Heart left ventricle (tissue), 16 donors: Measurements from ENCODE around the gene DYNC2LI1. TPM values are rescaled to one million over a fixed set of nuclear protein-coding genes. Genes with fewer than 3 reads are reported as not detected.

Source experiments
- ATAC-seq, 4 donors: fragments of 200-7000 bp; cut with Tn5 transposase; one replicate each; pipeline ENCODE4 v1.9.1; 2020 to 2022; ENCODE audit warnings: moderate library complexity in 4 of 4, mild to moderate bottlenecking in 3 of 4, moderate number of reproducible peaks in 1 of 4
- DNase-seq, 5 donors: peaks; one replicate each; pipeline ENCODE4 v3.0.0-alpha.2; 2020
- H3K27ac ChIP-seq, 12 donors: fragments of 200-600 bp; sonication (generic) in 4 of 12; one replicate each; pipeline versions ENCODE4 v1.5.0 to v1.8.0; 2016 to 2022; ENCODE audit warnings: mild to moderate bottlenecking in 2 of 12
- H3K27me3 ChIP-seq, 9 donors: fragments of 200-600 bp; sonication (generic) in 2 of 9; one replicate each; pipeline versions ENCODE4 v1.5.1 to v1.8.0; 2016 to 2022; ENCODE audit warnings: mild to moderate bottlenecking in 3 of 9
- H3K36me3 ChIP-seq, 9 donors: fragments of 200-600 bp; sonication (generic) in 2 of 9; one replicate each; pipeline versions ENCODE4 v1.5.0 to v1.8.0; 2018 to 2022; ENCODE audit warnings: mild to moderate bottlenecking in 2 of 9
- H3K4me1 ChIP-seq, 12 donors: fragments of 200-600 bp; sonication (generic) in 4 of 12; one replicate each; pipeline versions ENCODE4 v1.5.0 to v1.8.0; 2016 to 2022; ENCODE audit warnings: mild to moderate bottlenecking in 3 of 12
- H3K4me3 ChIP-seq, 12 donors: fragments of 200-600 bp; sonication (generic) in 4 of 12; one replicate each; pipeline versions ENCODE4 v1.5.0 to v1.8.0; 2017 to 2022; ENCODE audit warnings: mild to moderate bottlenecking in 9 of 12, moderate library complexity in 4 of 12
- H3K9me3 ChIP-seq, 12 donors: fragments of 200-600 bp; sonication (generic) in 4 of 12; one replicate each; pipeline versions ENCODE4 v1.5.0 to v1.8.0; 2016 to 2022; ENCODE audit warnings: mild to moderate bottlenecking in 1 of 12
- POLR2A ChIP-seq, 2 donors: fragments of 450-650 bp; IDR thresholded peaks; one replicate each; pipeline ENCODE4 v1.6.1; 2017; ENCODE audit warnings: antibody characterized with exemption in 2 of 2, mild to moderate bottlenecking in 2 of 2, moderate library complexity in 2 of 2
- WGBS, 4 donors: extraction: QIAGEN DNeasy Blood & Tissue Kit in 2 of 4; methylation state at CpG; one replicate each; pipeline versions ENCODE4 v1.1.5 to v1.1.7; 2013 to 2018; 5-methylcytosine and 5-hydroxymethylcytosine counted together
- intact Hi-C, 10 donors: fragments of 100-400 bp; cut with DNase I; formaldehyde crosslinking; loops; one replicate each; pipeline versions ENCODE4 v1.11.1 to v1.14.2; 2022
- polyA plus RNA-seq, 2 donors: library from polyadenylated mRNA; stranded (reverse); fragments of 200-250 nt; gene quantifications; one replicate each; pipeline ENCODE4 v1.2.3, GENCODE V29; 2013
- total RNA-seq, 9 donors: library from RNA; depleted of rRNA in 2 of 9; stranded (reverse); fragments of >200 nt in 2 of 9; fragmentation: NEBNext Ultra II Directional in 3 of 9; extraction: Animal tissue kit (Norgen Biotek cat#: 25700) in 3 of 9; gene quantifications; one replicate each; pipeline versions ENCODE4 v1.1.0 to v1.2.4, GENCODE V29; 2016 to 2023
- TF ChIP-seq, protein P1 (sequence below), 12 donors: fragments of 200-600 bp; sonication (generic) in 4 of 12; IDR thresholded peaks; one replicate each; pipeline versions ENCODE4 v1.5.0 to v1.8.0; 2018 to 2022; ENCODE audit warnings: antibody characterized with exemption in 12 of 12, mild to moderate bottlenecking in 5 of 12
- donor health status: ischemic (EF 13 %, LVEDD 7.1; RV severe dilation, severe dysfunction).
- donor health status: healthy with polysubstance abuse.
- donor health status: DM: no; HTN: yes; CAD: no.
- donor health status: DM: no; HTN: no; CAD: no.
- donor health status: ischemic (EF 25% LVEDD 6.9; RV normal size, moderate dysfunction).
- donor health status: ischemic (EF 25% LVEDD 5.7; RV mildly dilated, moderate dysfunction).
- donor health status: healthy.
- donor health status: DM: yes; HTN: yes; CAD: no.
- donor health status: ischemic (EF 35%, LVEDD 5.7; RV mildly dilated, moderate dysfunction).
- donor health status: nonischemic (EF 11% LVEDD 7.7; RV severe dilation, severe dysfunction).
- donor health status: DM: yes; HTN: yes; CAD: no.
- donor health status: PGD.
- donor health status: ischemic (EF 29% LVEDD 5.4; RV normal size, mild dysfunction).
- donor health status: nonischemic (EF 23%, LVEDD 6.1; RV moderate dilation, normal function).

Gene DYNC2LI1
- total and polyA plus RNA-seq, 11 donors: 4.8 to 17.8 (median 9.6) TPM

GRCh38 chr2:43776324-43776723, 2.5 kb downstream of the DYNC2LI1 start:
- intact Hi-C loops: loop anchor here in 1 of 10 donors (10.0 kb wide), 1 partner anchor 162 kb away; no protein-coding TSS in a partner anchor

GRCh38 chr2:43777306-43777926, 3.6 kb downstream of the DYNC2LI1 start:
- TF ChIP-seq, protein P1, sequence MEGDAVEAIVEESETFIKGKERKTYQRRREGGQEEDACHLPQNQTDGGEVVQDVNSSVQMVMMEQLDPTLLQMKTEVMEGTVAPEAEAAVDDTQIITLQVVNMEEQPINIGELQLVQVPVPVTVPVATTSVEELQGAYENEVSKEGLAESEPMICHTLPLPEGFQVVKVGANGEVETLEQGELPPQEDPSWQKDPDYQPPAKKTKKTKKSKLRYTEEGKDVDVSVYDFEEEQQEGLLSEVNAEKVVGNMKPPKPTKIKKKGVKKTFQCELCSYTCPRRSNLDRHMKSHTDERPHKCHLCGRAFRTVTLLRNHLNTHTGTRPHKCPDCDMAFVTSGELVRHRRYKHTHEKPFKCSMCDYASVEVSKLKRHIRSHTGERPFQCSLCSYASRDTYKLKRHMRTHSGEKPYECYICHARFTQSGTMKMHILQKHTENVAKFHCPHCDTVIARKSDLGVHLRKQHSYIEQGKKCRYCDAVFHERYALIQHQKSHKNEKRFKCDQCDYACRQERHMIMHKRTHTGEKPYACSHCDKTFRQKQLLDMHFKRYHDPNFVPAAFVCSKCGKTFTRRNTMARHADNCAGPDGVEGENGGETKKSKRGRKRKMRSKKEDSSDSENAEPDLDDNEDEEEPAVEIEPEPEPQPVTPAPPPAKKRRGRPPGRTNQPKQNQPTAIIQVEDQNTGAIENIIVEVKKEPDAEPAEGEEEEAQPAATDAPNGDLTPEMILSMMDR (IDR thresholded peaks at IDR 0.05): no peak

More at GRCh38 chr2:43776324-43776723, 2.5 kb downstream of the DYNC2LI1 start:
- Histone ChIP-seq H3K27me3 (no peaks in the 10 kb centered on the region), H3K4me1 (peaks cover 0 to 14% (median 5%) of the 10 kb centered on the region in 12 donors), H3K4me3 (no peak overlapping the region), H3K36me3 (peaks cover 0 to 35% (median 6%) of the 10 kb centered on the region in 9 donors), H3K27ac (no peak overlapping the region), H3K9me3 (no peaks in the 10 kb centered on the region)
- 70 to 86% (median 77%) methylated on average over 1 of the region's 1 CpG for WGBS, 4 donors
- no peak for DNase-seq
- TF ChIP-seq, protein P1 (IDR thresholded peaks at IDR 0.05): no peak
- no peak for TF ChIP-seq POLR2A (IDR thresholded peaks at IDR 0.05)
- ATAC-seq: no peak

GRCh38 chr2:43778233-43778632, 4.4 kb downstream of the DYNC2LI1 start:
- H3K4me3 ChIP-seq: no peak overlapping the region
- no peaks in the 10 kb centered on the region for H3K27me3 ChIP-seq
- TF ChIP-seq POLR2A (IDR thresholded peaks at IDR 0.05): no peak
- TF ChIP-seq, protein P1 (IDR thresholded peaks at IDR 0.05): no peak
- DNase-seq (no peak), ATAC-seq (no peak)
- H3K36me3 ChIP-seq: peaks cover 0 to 40% (median 6%) of the 10 kb centered on the region in 9 donors
- peaks cover 0 to 14% (median 5%) of the 10 kb centered on the region in 12 donors for H3K4me1 ChIP-seq
- 90 to 97% (median 96%) methylated on average over 8 of the region's 8 CpGs for WGBS, 4 donors
- no peak overlapping the region for H3K27ac ChIP-seq
- H3K9me3 ChIP-seq: no peaks in the 10 kb centered on the region
- intact Hi-C loops: loop anchor here in 1 of 10 donors (10.0 kb wide), 1 partner anchor 163 kb away; no protein-coding TSS in a partner anchor

More at GRCh38 chr2:43777306-43777926, 3.6 kb downstream of the DYNC2LI1 start:
- Histone ChIP-seq H3K4me3 (no peak overlapping the region), H3K36me3 (peaks cover 0 to 35% (median 6%) of the 10 kb centered on the region in 9 donors), H3K27ac (no peak overlapping the region), H3K9me3 (no peaks in the 10 kb centered on the region), H3K27me3 (no peaks in the 10 kb centered on the region), H3K4me1 (peaks cover 0 to 14% (median 5%) of the 10 kb centered on the region in 12 donors)
- ATAC-seq: no peak
- no peak for DNase-seq
- 94 to 97% (median 96%) methylated on average over 8 of the region's 8 CpGs for WGBS, 4 donors
- intact Hi-C loops: loop anchor here in 1 of 10 donors (10.0 kb wide), 1 partner anchor 163 kb away; no protein-coding TSS in a partner anchor

DNA sequence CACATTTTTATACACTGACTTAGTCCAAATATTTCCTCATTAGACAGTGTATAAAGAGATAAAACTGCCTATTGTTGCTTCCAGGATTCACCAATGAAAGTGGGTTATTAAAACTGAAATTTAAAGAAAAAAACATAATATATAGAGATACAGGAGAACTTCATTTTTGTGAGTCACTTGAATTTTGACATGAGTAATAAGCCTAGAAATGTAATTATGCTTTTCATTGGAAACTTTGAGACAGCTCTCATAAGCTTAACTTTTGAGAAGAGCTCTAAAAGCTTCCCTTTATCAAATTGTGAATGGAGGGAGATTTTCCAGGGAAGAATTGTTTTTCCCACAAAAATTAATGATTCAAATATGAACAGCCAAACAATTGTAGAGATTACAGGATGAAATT, 14.1 kb downstream of the DYNC2LI1 start:
- DNase-seq: no peak
- Histone ChIP-seq H3K4me3 (no peak overlapping the region), H3K27ac (peak overlapping the region in 1 of 12 donors; percentile 40), H3K36me3 (peaks cover 0 to 90% (median 26%) of the 10 kb centered on the region in 9 donors), H3K9me3 (no peaks in the 10 kb centered on the region), H3K27me3 (no peaks in the 10 kb centered on the region), H3K4me1 (peaks cover 0 to 11% (median 0%) of the 10 kb centered on the region in 12 donors)
- ATAC-seq: no peak
- intact Hi-C loops: no loop called here
- TF ChIP-seq POLR2A (IDR thresholded peaks at IDR 0.05): no peak
- TF ChIP-seq, protein P1 (IDR thresholded peaks at IDR 0.05): no peak
